ENCODE data around the gene CKMT1B. TPM values are rescaled to one million over a fixed set of nuclear protein-coding genes. Genes with fewer than 3 reads are reported as not detected.
"Not testable (repeated sequence)": the region's sequence is repeated elsewhere in the genome, so short reads cannot be mapped to it uniquely, and the experiment has no call there.

The CKMT1B gene
- 0.20 and 0.32 TPM in 2 replicates for total RNA-seq

GRCh38 chr15:43593328-43594190, at the start of gene CKMT1B:
CKMT1B (plus strand) TSS chr15:43594027; CDS start chr15:43594219, 192 bp downstream.
- intact Hi-C loops (cut with micrococcal nuclease) = not testable (repeated sequence)

GRCh38 chr15:43544266-43544665, 49.6 kb upstream of the CKMT1B start:
- intact Hi-C loops (cut with micrococcal nuclease) = no loop called here

GRCh38 chr15:43545426-43545825, 48.4 kb upstream of the CKMT1B start:
- intact Hi-C loops (cut with micrococcal nuclease) = no loop called here

- intact Hi-C loops (cut with micrococcal nuclease) = no loop called here
These were observed 46.3 kb upstream of the CKMT1B start for GRCh38 chr15:43547539-43547938.

- intact Hi-C loops (cut with micrococcal nuclease) = no loop called here
These were observed 43.1 kb upstream of the CKMT1B start for GRCh38 chr15:43550527-43551363.

- intact Hi-C loops (cut with micrococcal nuclease) = no loop called here
These were observed 41.6 kb upstream of the CKMT1B start for GRCh38 chr15:43552256-43552655.

- intact Hi-C loops (cut with micrococcal nuclease) = no loop called here
These were observed 40.8 kb upstream of the CKMT1B start for GRCh38 chr15:43552986-43553385.

- intact Hi-C loops (cut with micrococcal nuclease) = not testable (repeated sequence)
These were observed 31.1 kb upstream of the CKMT1B start for GRCh38 chr15:43562753-43563152.

GRCh38 chr15:43563793-43564192, 30.0 kb upstream of the CKMT1B start:
- intact Hi-C loops (cut with micrococcal nuclease) = not testable (repeated sequence)

GRCh38 chr15:43566615-43567014, 27.2 kb upstream of the CKMT1B start:
- intact Hi-C loops (cut with micrococcal nuclease) = not testable (repeated sequence)

GRCh38 chr15:43574607-43575006, 19.2 kb upstream of the CKMT1B start:
- intact Hi-C loops (cut with micrococcal nuclease) = not testable (repeated sequence)

- intact Hi-C loops (cut with micrococcal nuclease) = not testable (repeated sequence)
These were observed 3.9 kb upstream of the CKMT1B start, which contains the start of gene PPIP5K1 for GRCh38 chr15:43589778-43590466. PPIP5K1 (minus strand) TSS chr15:43590208; CDS start chr15:43584504, 5,704 bp downstream.

- intact Hi-C loops (cut with micrococcal nuclease) = not testable (repeated sequence)
These were observed 986 bp upstream of the CKMT1B start for GRCh38 chr15:43592841-43593240.

- intact Hi-C loops (cut with micrococcal nuclease) = not testable (repeated sequence)
These were observed 5.3 kb downstream of the CKMT1B start for GRCh38 chr15:43599131-43599530.

GRCh38 chr15:43600200-43600599, 6.4 kb downstream of the CKMT1B start:
- intact Hi-C loops (cut with micrococcal nuclease) = not testable (repeated sequence)

GRCh38 chr15:43602233-43602632, 8.4 kb downstream of the CKMT1B start:
- intact Hi-C loops (cut with micrococcal nuclease) = not testable (repeated sequence)

GRCh38 chr15:43617750-43618149, 23.9 kb downstream of the CKMT1B start:
- intact Hi-C loops (cut with micrococcal nuclease) = not testable (repeated sequence)

GRCh38 chr15:43618700-43619099, 24.9 kb downstream of the CKMT1B start, which contains the start of gene STRC:
STRC (minus strand) TSS chr15:43618800; CDS start chr15:43618722, 78 bp downstream.
- intact Hi-C loops (cut with micrococcal nuclease) = not testable (repeated sequence)

- intact Hi-C loops (cut with micrococcal nuclease) = not testable (repeated sequence)
These were observed 28.4 kb downstream of the CKMT1B start for GRCh38 chr15:43622068-43622799.

GRCh38 chr15:43625106-43625505, 31.3 kb downstream of the CKMT1B start:
- intact Hi-C loops (cut with micrococcal nuclease) = no loop called here

- intact Hi-C loops (cut with micrococcal nuclease) = not testable (repeated sequence)
These were observed 33.1 kb downstream of the CKMT1B start for GRCh38 chr15:43626937-43627336.
